HEK293T (cell line): ENCODE measurements around the gene TBC1D32.
"Not testable (repeated sequence)": the region's sequence is repeated elsewhere in the genome, so short reads cannot be mapped to it uniquely, and the experiment has no call there.

Source experiments
- CTCF ChIA-PET: fragments of 350-600 bp; formaldehyde crosslinking; extraction: SDS; loops from one replicate; lab custom pipeline; 2021; ENCODE audit warnings: antibody characterized with exemption, inconsistent platforms; lab: Yijun Ruan, JAX
- POLR2A ChIA-PET: fragments of 350-600 bp; formaldehyde crosslinking; extraction: SDS; loops from one replicate; lab custom pipeline; 2020; ENCODE audit warnings: antibody characterized with exemption, inconsistent platforms; lab: Yijun Ruan, JAX
- DNase-seq: peaks from one replicate; pipeline ENCODE4 v3.0.0; 2012; ENCODE audit warnings: mixed read lengths; ENCODE audit errors: extremely low spot score
- ARNT ChIP-seq: fragments of 450-650 bp; IDR thresholded peaks from 2 replicates; pipeline ENCODE4 v1.6.1; 2017; ENCODE audit warnings: mild to moderate bottlenecking
- BHLHE40 ChIP-seq: fragments of 450-650 bp; IDR thresholded peaks from 2 replicates; pipeline ENCODE4 v1.6.1; 2016; ENCODE audit warnings: mild to moderate bottlenecking, moderate library complexity, borderline replicate concordance
- CTBP1 ChIP-seq: fragments of 450-650 bp; IDR thresholded peaks from 2 replicates; pipeline ENCODE4 v1.6.1; 2016; ENCODE audit warnings: borderline replicate concordance
- ELF4 ChIP-seq: fragments of 450-650 bp; IDR thresholded peaks from 2 replicates; pipeline ENCODE4 v1.6.1; 2017; ENCODE audit warnings: antibody characterized with exemption
- FOXA1 ChIP-seq: fragments of 450-650 bp; IDR thresholded peaks from 2 replicates; pipeline ENCODE4 v1.6.1; 2016; ENCODE audit warnings: mild to moderate bottlenecking
- FOXK2 ChIP-seq: fragments of 450-650 bp; IDR thresholded peaks from 2 replicates; pipeline ENCODE4 v1.6.1; 2016; ENCODE audit warnings: mild to moderate bottlenecking
- FOXM1 ChIP-seq: fragments of 450-650 bp; IDR thresholded peaks from 2 replicates; pipeline ENCODE4 v1.6.1; 2017; ENCODE audit warnings: mild to moderate bottlenecking, borderline replicate concordance
- HDGF ChIP-seq: fragments of 450-650 bp; IDR thresholded peaks from 2 replicates; pipeline ENCODE4 v1.6.1; 2017; ENCODE audit warnings: antibody characterized with exemption, borderline replicate concordance
- L3MBTL2 ChIP-seq: fragments of 450-650 bp; conservative IDR thresholded peaks from 2 replicates; pipeline ENCODE4 v1.6.1; 2016; ENCODE audit warnings: mild to moderate bottlenecking
- LEF1 ChIP-seq: fragments of 450-650 bp; IDR thresholded peaks from 2 replicates; pipeline ENCODE4 v1.6.1; 2017; ENCODE audit warnings: mild to moderate bottlenecking, borderline replicate concordance
- NFRKB ChIP-seq: fragments of 450-650 bp; IDR thresholded peaks from 2 replicates; pipeline ENCODE4 v1.6.1; 2016; ENCODE audit warnings: mild to moderate bottlenecking, moderate library complexity
- SP1 ChIP-seq: fragments of 450-650 bp; IDR thresholded peaks from 2 replicates; pipeline ENCODE4 v1.6.1; 2017
- SUZ12 ChIP-seq: fragments of 450-650 bp; IDR thresholded peaks from 2 replicates; pipeline ENCODE4 v1.6.1; 2016; ENCODE audit warnings: mild to moderate bottlenecking
- TARDBP ChIP-seq: fragments of 450-650 bp; IDR thresholded peaks from 2 replicates; pipeline ENCODE4 v1.6.1; 2016
- ZNF384 ChIP-seq: fragments of 450-650 bp; IDR thresholded peaks from 2 replicates; pipeline ENCODE4 v1.6.1; 2016
- TF ChIP-seq, protein P1 (sequence below): fragments of 450-650 bp; IDR thresholded peaks from 2 replicates; pipeline ENCODE4 v1.6.1; 2016

The TBC1D32 gene

DNA sequence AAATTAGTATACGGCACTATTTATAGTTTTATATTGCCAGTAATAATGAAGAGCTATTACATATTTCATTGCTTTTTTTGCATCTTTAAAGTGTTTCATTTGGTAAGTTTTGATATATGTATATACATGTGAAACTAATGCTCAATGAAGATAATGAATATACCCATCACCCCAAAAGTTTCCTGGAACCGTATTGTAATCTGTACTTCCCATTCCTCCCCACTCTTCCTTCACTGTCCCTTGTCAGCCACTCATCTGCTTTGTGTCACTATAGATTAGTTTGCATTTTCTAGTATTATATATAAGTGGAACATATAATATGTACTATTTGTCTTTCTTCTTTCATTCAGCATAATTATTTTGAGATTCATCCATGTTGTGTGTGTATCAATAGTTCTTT is 10.3 kb upstream of the TBC1D32 start:
- no peak for TF ChIP-seq ARNT
- TF ChIP-seq SP1: no peak
- TF ChIP-seq LEF1: no peak
- TF ChIP-seq, protein P1, sequence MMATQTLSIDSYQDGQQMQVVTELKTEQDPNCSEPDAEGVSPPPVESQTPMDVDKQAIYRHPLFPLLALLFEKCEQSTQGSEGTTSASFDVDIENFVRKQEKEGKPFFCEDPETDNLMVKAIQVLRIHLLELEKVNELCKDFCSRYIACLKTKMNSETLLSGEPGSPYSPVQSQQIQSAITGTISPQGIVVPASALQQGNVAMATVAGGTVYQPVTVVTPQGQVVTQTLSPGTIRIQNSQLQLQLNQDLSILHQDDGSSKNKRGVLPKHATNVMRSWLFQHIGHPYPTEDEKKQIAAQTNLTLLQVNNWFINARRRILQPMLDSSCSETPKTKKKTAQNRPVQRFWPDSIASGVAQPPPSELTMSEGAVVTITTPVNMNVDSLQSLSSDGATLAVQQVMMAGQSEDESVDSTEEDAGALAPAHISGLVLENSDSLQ: no peak
- TF ChIP-seq ELF4: no peak
- TF ChIP-seq TARDBP: no peak
- no peak for TF ChIP-seq FOXM1
- TF ChIP-seq HDGF: no peak
- no peak for TF ChIP-seq L3MBTL2
- TF ChIP-seq ZNF384: no peak
- TF ChIP-seq FOXK2: no peak
- no peak for TF ChIP-seq CTBP1
- no peak for TF ChIP-seq BHLHE40
- ChIA-PET POLR2A (interaction anchor here (0.9 kb wide), 1 partner anchor 10 kb away, joined by 3 read pairs; the partner anchor contains the start of gene TBC1D32), CTCF (no interaction called here)
- DNase-seq: no peak

- no peak for DNase-seq
- ChIA-PET CTCF (no interaction called here), POLR2A (no interaction called here)
- no peak for TF ChIP-seq FOXK2
These were observed 5.5 kb upstream of the TBC1D32 start for GRCh38 chr6:121339639-121340226.

- POLR2A ChIA-PET: no interaction called here
- no peak for TF ChIP-seq FOXK2
- no peak for TF ChIP-seq ZNF384
- no peak for TF ChIP-seq L3MBTL2
- no peak for TF ChIP-seq FOXM1
- no peak for TF ChIP-seq TARDBP
- TF ChIP-seq SUZ12: no peak
- TF ChIP-seq NFRKB: no peak
- no peak for TF ChIP-seq ARNT
- TF ChIP-seq ELF4: no peak
- no peak for TF ChIP-seq LEF1
- TF ChIP-seq SP1: no peak
- TF ChIP-seq, protein P1: no peak
- no peak for DNase-seq
- CTCF ChIA-PET: no interaction called here
These were observed 4.7 kb upstream of the TBC1D32 start for GRCh38 chr6:121338956-121339355.

DNA sequence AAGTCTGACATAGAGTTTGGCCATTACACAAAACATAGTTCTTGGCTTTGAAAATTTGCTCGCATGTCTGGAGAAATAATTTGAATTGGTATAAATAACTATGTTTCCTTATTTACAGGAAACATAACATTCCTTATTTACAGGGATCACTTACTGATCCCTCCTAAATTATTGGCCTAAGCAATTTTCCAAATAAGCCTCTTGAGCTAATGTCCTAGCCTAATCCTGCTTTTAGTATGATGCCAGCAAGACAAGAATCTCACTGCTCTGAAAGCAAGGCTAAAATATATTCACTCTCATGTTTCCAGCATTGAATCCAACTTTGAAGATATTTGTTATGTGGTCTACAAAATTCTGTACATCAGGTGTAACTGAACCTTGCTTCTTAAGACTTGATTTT is 4.1 kb upstream of the TBC1D32 start:
- POLR2A ChIA-PET: no interaction called here
- no peak for TF ChIP-seq SUZ12
- no peak for TF ChIP-seq HDGF
- no peak for TF ChIP-seq LEF1
- no peak for DNase-seq
- CTCF ChIA-PET: no interaction called here

DNA sequence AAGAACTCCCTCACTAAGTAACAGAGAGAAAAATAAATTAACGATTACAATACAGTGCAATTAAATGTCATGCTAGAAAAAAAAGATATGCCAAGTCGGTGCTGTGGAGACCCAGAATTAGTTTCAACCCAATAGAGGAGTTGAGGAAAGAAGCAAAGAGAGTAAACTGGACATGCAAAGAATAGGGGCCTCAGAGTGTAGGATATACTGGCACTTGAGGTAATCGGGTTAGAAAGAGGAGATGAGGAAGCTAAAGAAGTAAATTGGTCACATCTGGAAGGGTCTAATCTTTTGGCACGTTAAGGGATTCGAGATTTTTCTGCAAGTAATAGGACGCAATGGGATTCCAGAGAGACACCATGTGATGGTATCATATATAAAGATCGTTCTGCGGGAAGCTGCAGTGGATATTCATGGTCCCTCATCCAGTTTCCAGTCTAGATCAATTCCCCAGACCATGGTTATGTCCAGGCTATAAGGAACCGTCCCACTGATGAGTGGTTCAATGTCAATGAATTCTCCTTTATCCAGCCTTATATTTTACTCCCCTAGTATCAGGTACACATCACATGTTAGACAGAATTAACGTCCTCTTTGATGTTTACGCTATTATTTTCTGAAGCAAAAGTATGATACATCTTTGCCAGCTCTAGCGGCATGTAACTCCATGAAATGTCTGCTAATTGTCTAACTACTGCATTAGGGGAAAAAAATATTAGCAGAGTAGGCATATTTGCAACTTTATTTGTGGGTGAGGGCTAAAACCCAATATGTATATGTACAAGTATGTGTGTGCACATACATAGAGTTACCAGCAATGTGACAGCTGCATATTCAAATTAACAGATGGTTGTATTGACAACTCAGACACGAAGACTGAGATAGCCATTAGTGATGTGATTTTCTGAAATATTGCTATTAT is 1.1 kb upstream of the TBC1D32 start:
- TF ChIP-seq, protein P1: no peak
- TF ChIP-seq FOXK2 (no peak), FOXA1 (no peak), SP1 (no peak), TARDBP (no peak), CTBP1 (no peak), ZNF384 (no peak), ARNT (no peak), HDGF (no peak)
- ChIA-PET POLR2A (interaction anchor here (0.7 to 1.8 kb wide), 13 partner anchors 8 to 103 kb away, joined by 3 to 9 read pairs (median 4); no protein-coding TSS in a partner anchor), CTCF (no interaction called here)
- DNase-seq: no peak

- DNase-seq, CTCF ChIA-PET: not testable (repeated sequence)
- POLR2A ChIA-PET: interaction anchor here (0.7 to 1.8 kb wide), 11 partner anchors 11 to 109 kb away, joined by 3 to 9 read pairs (median 4); no protein-coding TSS in a partner anchor
These were observed 586 bp downstream of the TBC1D32 start for GRCh38 chr6:121333694-121334093.

DNA sequence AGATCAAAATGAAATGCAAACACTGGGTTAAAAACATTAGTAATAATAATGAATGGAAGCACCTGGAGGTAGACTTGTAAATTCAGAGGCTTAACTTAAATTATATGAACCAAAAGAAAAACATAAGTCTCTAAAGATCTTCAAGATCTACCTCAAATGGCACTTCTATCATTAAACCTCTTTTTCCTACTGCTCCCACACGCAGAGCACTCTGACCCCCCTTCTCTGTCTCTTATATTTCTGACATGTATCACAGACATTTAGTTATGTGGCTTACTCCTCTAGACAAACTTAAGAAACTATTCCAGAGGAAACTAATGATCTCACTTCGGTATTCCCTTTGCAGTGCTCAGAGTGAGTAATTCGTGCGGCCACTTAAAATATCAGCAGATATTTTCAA is 1.1 kb downstream of the TBC1D32 start:
- TF ChIP-seq TARDBP: no peak
- TF ChIP-seq NFRKB: no peak
- no peak for TF ChIP-seq LEF1
- TF ChIP-seq FOXM1: no peak
- TF ChIP-seq BHLHE40: no peak
- TF ChIP-seq CTBP1: no peak
- TF ChIP-seq ELF4: no peak
- no peak for TF ChIP-seq L3MBTL2
- TF ChIP-seq ARNT: no peak
- no peak for TF ChIP-seq SUZ12
- no peak for TF ChIP-seq SP1
- no peak for TF ChIP-seq FOXK2
- TF ChIP-seq ZNF384: no peak
- ChIA-PET POLR2A (no interaction called here), CTCF (no interaction called here)
- DNase-seq: no peak
